GM10266 (cell line): Measurements from ENCODE around the gene CENPP.

Experiments
- DNase-seq: peaks from one replicate; pipeline ENCODE4 v3.0.0; 2012; ENCODE audit errors: extremely low spot score
- TF ChIP-seq, protein P1 (sequence below): IDR thresholded peaks from 2 replicates; pipeline ENCODE4 v1.5.1; 2012; ENCODE audit warnings: mild to moderate bottlenecking, low read depth; ENCODE audit not compliant: control insufficient read depth, insufficient read depth; ENCODE audit errors: missing control alignments

The CENPP gene

DNA sequence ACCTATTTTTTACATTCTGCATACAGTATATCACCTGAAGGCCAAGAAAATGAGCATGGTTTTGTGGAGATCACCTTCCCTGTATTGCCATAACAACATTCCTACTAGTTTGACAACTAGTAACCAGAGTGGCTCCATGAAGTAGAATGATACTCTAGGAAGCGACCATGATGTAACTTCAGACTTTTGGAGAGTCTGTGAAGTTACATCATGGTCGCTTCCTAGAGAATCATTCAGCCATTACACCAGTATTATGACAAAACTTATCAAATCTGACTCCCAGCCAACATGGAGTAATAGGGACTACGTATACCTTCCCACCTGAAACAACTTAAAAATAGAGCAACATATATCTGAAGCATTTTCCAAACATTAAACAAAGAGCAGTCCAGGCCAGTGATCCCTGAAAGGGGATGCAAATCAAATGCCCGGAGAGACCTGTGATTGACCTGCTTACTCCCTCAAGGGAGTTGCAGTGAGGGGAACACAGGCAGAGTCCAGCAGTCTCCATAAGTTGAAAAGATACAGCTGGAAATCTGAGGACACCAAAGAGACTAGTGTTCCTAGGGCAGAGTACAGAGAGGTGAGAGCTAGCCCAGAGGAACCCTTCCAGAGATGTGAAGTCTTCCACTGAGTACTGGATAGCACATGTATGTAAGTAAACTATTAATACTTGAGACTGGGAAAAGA lies 202.2 kb downstream of the CENPP start:
- TF ChIP-seq, protein P1, sequence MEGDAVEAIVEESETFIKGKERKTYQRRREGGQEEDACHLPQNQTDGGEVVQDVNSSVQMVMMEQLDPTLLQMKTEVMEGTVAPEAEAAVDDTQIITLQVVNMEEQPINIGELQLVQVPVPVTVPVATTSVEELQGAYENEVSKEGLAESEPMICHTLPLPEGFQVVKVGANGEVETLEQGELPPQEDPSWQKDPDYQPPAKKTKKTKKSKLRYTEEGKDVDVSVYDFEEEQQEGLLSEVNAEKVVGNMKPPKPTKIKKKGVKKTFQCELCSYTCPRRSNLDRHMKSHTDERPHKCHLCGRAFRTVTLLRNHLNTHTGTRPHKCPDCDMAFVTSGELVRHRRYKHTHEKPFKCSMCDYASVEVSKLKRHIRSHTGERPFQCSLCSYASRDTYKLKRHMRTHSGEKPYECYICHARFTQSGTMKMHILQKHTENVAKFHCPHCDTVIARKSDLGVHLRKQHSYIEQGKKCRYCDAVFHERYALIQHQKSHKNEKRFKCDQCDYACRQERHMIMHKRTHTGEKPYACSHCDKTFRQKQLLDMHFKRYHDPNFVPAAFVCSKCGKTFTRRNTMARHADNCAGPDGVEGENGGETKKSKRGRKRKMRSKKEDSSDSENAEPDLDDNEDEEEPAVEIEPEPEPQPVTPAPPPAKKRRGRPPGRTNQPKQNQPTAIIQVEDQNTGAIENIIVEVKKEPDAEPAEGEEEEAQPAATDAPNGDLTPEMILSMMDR: no peak
- DNase-seq: no peak

DNA sequence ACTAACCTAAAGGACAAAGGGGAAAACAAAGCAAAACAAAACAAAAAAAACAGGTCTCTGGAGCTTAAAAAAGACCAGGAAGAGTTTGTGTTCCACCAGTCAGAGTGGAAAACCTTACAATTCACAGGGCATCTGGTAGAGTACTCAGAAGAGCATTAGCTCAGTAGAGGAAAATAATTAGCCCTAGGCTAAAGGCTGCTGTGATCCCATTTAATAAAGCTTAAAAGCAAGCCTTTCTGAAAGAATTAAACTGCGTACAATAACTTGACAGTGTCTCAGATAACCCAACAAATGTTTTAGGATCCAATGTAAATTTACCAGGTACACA lies 202.7 kb downstream of the CENPP start:
- TF ChIP-seq, protein P1: no peak
- DNase-seq: no peak

DNA sequence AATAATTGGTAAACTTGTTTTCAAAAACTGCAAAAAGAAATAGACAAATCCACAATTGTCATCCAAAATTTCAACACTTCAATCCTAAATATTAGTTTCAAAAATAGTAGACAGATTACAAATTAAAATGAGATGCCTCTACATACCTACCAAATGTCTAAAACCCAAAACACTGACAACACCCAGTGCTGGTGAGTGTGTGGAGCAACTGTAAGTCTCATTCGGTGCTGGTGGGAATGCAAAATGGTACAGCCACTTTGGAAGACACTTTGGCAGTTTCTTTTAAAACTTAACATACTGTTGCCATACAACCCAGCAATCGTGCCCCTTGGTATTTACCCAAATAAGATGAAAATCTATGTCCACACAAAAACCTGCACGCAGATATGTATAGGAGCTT lies 203.4 kb downstream of the CENPP start:
- TF ChIP-seq, protein P1: no peak
- no peak for DNase-seq

DNA sequence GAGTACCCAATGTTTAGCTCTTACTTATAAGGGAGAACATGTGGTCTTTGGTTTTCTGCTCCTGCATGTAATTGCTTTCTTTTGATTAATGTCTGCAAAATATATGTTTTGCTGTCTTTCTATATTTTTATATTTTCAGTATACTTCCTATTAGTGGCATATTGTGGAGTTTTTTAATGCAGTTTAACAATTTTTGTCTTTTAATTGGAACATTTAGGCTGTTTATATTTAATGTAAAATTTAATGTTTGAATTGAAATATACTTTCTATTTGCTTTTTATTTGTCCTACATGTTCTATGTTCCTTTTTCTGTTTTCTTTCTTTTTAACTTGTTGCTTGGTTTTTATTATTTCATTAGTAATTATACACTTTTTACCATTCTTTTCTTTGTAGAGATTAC lies 205.1 kb downstream of the CENPP start:
- TF ChIP-seq, protein P1: no peak
- no peak for DNase-seq

GRCh38 chr9:92534204-92534603 lies 208.5 kb downstream of the CENPP start:
- TF ChIP-seq, protein P1: no peak
- DNase-seq: no peak

GRCh38 chr9:92534674-92535073 lies 208.9 kb downstream of the CENPP start:
- DNase-seq: peak; percentile 16
- TF ChIP-seq, protein P1: no peak

- no peak for DNase-seq
- TF ChIP-seq, protein P1: no peak
Measured at GRCh38 chr9:92535940-92536850, 210.4 kb downstream of the CENPP start, which contains the start of gene ECM2. Gene ECM2, minus strand, starts transcription at chr9:92535990. Its CDS starts 13,124 bp downstream, at chr9:92522866.
